Kidney (tissue), 14 donors: ENCODE data around the gene TPPP2. TPM values are rescaled to one million over a fixed set of nuclear protein-coding genes. Genes with fewer than 3 reads are reported as not detected.

Source experiments
- DNase-seq, 5 donors: peaks; one replicate each; pipeline ENCODE4 v3.0.0-alpha.2; 2013 to 2020
- FAIRE-seq: peaks from 2 replicates; lab custom pipeline; 2012; peaks lifted over from hg19 to GRCh38; lab: Jason Lieb, UNC
- H3K27ac ChIP-seq, 2 donors: one replicate each; pipeline ENCODE4 v1.7.0; 2013; ENCODE audit warnings: low read depth in 2 of 2, low read length in 2 of 2, inconsistent platforms in 1 of 2
- H3K27me3 ChIP-seq: one replicate; pipeline ENCODE4 v1.7.1; 2013; ENCODE audit warnings: low read length, inconsistent platforms; ENCODE audit not compliant: control insufficient read depth, insufficient read depth
- H3K36me3 ChIP-seq, 3 donors: one replicate each; pipeline versions ENCODE4 v1.7.0 to v1.7.1; 2013; ENCODE audit warnings: low read length in 3 of 3, control low read depth in 1 of 3, inconsistent platforms in 1 of 3; ENCODE audit not compliant: insufficient read depth in 3 of 3, control insufficient read depth in 2 of 3
- H3K4me1 ChIP-seq, 3 donors: one replicate each; pipeline versions ENCODE4 v1.7.0 to v1.7.1; 2013; ENCODE audit warnings: low read length in 3 of 3, inconsistent platforms in 1 of 3, low read depth in 1 of 3; ENCODE audit not compliant: control insufficient read depth in 2 of 3, insufficient read depth in 2 of 3
- H3K4me3 ChIP-seq, 3 donors: one replicate each; pipeline versions ENCODE4 v1.7.0 to v1.8.1; 2013; ENCODE audit warnings: low read length in 3 of 3, control low read depth in 1 of 3, inconsistent platforms in 1 of 3
- H3K9ac ChIP-seq, 3 donors: one replicate each; pipeline versions ENCODE4 v1.7.0 to v1.7.1; 2013; ENCODE audit warnings: low read length in 3 of 3, control low read depth in 1 of 3, inconsistent platforms in 1 of 3
- H3K9me3 ChIP-seq, 3 donors: one replicate each; pipeline versions ENCODE4 v1.7.0 to v1.7.1; 2013; ENCODE audit warnings: low read length in 3 of 3, control low read depth in 1 of 3, inconsistent platforms in 1 of 3; ENCODE audit not compliant: control insufficient read depth in 2 of 3, insufficient read depth in 1 of 3
- intact Hi-C: fragments of 100-400 bp; cut with DNase I; formaldehyde crosslinking; loops from one replicate; pipeline ENCODE4 v1.11.1; 2022
- polyA plus RNA-seq: library from polyadenylated mRNA; stranded (reverse); fragments of 350-450 nt; fragmentation: Illumina TruSeq; extraction: RNeasy Lipid Tissue Mini Kit (QIAGEN cat#74804); gene quantifications from one replicate; pipeline ENCODE4 v1.2.3, GENCODE V29; 2014; ENCODE audit warnings: low read depth, low replicate concordance; ENCODE audit not compliant: insufficient read depth
- total RNA-seq: library from RNA; stranded (reverse); fragmentation: NEBNext Ultra II Directional; extraction: Animal tissue kit (Norgen Biotek cat#: 25700); gene quantifications from one replicate; pipeline ENCODE4 v1.2.1, GENCODE V29; 2021
- TF ChIP-seq, protein P1 (sequence below): IDR thresholded peaks from 3 replicates; pipeline ENCODE4 v1.5.1; 2012; ENCODE audit warnings: mild to moderate bottlenecking, moderate library complexity, borderline replicate concordance; ENCODE audit not compliant: insufficient read depth; ENCODE audit errors: extremely low read depth
- donor health status: control.
- donor health status: control.
- donor health status: control.
- donor health status: control.
- donor health status: control.
- donor health status: DM: yes; HTN: yes; CAD: no.
- donor health status: Normal renal cell carcinoma (clear cell type).

Gene TPPP2
- total and polyA plus RNA-seq, 2 donors from 2014 or later, result 1.3 TPM; not detected in 1

DNA sequence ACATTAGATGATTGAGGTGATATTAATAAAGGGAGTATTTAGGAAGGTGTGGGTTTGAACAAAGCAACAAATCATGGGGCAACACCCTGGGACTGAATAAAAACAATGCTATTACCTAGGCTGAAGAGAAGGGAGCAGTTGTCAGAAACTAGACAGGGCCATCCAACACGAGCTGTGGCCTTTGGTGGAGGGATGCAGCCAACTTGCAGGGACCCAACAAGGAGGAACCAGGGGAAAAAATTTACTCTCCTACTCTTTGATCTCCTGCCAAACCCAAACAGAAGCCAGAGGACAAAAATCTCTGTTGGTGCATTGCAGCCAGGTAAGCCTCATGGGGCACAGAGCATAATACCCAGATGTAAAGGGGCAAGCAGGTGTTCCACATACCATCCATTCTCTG lies 18.9 kb upstream of the TPPP2 start:
- Histone ChIP-seq H3K36me3 (no peaks in the 10 kb centered on the region), H3K4me3 (no peak overlapping the region), H3K27ac (no peak overlapping the region), H3K9me3 (no peaks in the 10 kb centered on the region), H3K4me1 (peaks cover 0 to 4% (median 0%) of the 10 kb centered on the region in 3 donors), H3K9ac (no peak overlapping the region), H3K27me3 (no peaks in the 10 kb centered on the region)
- DNase-seq (no peak), FAIRE-seq (no peak)
- intact Hi-C loops, result loop anchor here (10.0 kb wide), 1 partner anchor 74 kb away; no protein-coding TSS in a partner anchor
- TF ChIP-seq, protein P1, sequence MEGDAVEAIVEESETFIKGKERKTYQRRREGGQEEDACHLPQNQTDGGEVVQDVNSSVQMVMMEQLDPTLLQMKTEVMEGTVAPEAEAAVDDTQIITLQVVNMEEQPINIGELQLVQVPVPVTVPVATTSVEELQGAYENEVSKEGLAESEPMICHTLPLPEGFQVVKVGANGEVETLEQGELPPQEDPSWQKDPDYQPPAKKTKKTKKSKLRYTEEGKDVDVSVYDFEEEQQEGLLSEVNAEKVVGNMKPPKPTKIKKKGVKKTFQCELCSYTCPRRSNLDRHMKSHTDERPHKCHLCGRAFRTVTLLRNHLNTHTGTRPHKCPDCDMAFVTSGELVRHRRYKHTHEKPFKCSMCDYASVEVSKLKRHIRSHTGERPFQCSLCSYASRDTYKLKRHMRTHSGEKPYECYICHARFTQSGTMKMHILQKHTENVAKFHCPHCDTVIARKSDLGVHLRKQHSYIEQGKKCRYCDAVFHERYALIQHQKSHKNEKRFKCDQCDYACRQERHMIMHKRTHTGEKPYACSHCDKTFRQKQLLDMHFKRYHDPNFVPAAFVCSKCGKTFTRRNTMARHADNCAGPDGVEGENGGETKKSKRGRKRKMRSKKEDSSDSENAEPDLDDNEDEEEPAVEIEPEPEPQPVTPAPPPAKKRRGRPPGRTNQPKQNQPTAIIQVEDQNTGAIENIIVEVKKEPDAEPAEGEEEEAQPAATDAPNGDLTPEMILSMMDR, result no peak

DNA sequence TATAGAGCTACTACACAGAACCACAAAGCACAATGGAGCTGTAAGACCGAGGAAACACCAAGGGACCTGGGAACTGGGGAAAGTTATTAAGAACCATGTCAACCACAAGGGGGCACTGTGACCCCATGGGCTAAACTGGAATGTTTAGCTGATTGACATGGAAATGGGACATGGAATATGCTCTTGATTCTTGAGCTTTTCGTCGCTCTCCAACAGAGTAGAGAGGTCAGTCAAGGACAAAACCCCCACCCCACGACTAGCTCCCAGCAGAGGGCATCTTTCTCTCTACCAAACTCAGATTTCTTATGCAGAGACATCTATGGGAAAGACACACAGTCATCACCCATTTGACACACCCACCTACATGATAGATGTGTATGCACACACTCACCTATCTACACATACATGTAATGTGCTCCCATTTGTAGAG lies 15.2 kb upstream of the TPPP2 start:
- DNase-seq, result peak in 4 of 5 donors; percentile 91 to 96 (median 93)
- H3K4me1 ChIP-seq, result peaks cover 0 to 4% (median 0%) of the 10 kb centered on the region in 3 donors
- peak; percentile 68 for FAIRE-seq
- H3K27me3 ChIP-seq, result no peaks in the 10 kb centered on the region
- H3K9ac ChIP-seq, result peak overlapping the region in 1 of 3 donors; percentile 32
- H3K27ac ChIP-seq, result no peak overlapping the region
- intact Hi-C loops, result loop anchor here (10.0 kb wide), 1 partner anchor 70 kb away; no protein-coding TSS in a partner anchor
- no peaks in the 10 kb centered on the region for H3K9me3 ChIP-seq
- TF ChIP-seq, protein P1, result peak; percentile 91
- H3K4me3 ChIP-seq, result no peak overlapping the region
- H3K36me3 ChIP-seq, result peaks cover 0 to 18% (median 16%) of the 10 kb centered on the region in 3 donors

DNA sequence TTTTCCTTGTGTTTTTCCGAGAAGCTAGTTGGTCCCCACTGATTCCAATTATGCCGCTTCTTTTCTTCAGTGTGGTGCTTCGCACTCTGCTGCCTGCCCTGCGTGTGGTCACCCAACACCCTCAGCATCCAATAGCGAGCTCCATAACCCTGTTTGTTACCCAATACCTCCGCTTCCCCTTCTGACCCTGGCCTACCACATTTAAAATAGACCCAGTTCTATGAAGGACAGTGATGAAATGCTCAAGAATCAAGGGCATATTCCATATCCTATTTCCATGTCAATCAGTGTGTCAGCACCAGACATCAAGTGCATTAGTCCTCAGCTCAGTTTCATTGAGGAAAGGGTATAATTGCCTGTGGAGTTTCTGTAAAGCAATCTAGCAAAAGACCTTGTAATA lies 14.7 kb upstream of the TPPP2 start:
- Histone ChIP-seq H3K27ac (no peak overlapping the region), H3K9me3 (no peaks in the 10 kb centered on the region), H3K27me3 (no peaks in the 10 kb centered on the region), H3K9ac (peak overlapping the region in 1 of 3 donors; percentile 32), H3K36me3 (peaks cover 0 to 18% (median 16%) of the 10 kb centered on the region in 3 donors), H3K4me1 (peaks cover 0 to 4% (median 0%) of the 10 kb centered on the region in 3 donors), H3K4me3 (no peak overlapping the region)
- FAIRE-seq (no peak), DNase-seq (no peak)
- intact Hi-C loops, result loop anchor here (10.0 kb wide), 1 partner anchor 69 kb away; no protein-coding TSS in a partner anchor
- TF ChIP-seq, protein P1, result no peak
